SK-N-SH treated with all-trans-retinoic acid at 6 μM for 48 hours (cell line): ENCODE measurements around the gene CABP1.

ENCODE experiments used
- ESRRG ChIP-seq: fragments of 250-450 bp; sonication (Bioruptor Pico); IDR thresholded peaks from 2 replicates; pipeline ENCODE4 v1.6.1; 2021; ENCODE audit warnings: mild to moderate bottlenecking
- GLIS3 ChIP-seq: fragments of 250-450 bp; sonication (Bioruptor Pico); IDR thresholded peaks from 2 replicates; pipeline ENCODE4 v1.5.0; 2020; ENCODE audit warnings: mild to moderate bottlenecking, moderate library complexity
- PPARA ChIP-seq: fragments of 250-450 bp; sonication (Bioruptor Pico); IDR thresholded peaks from 2 replicates; pipeline ENCODE4 v1.5.0; 2020; ENCODE audit warnings: mild to moderate bottlenecking, borderline replicate concordance
- RARB ChIP-seq: fragments of 250-450 bp; sonication (Bioruptor Pico); IDR thresholded peaks from 2 replicates; pipeline ENCODE4 v1.8.0; 2021; ENCODE audit warnings: mild to moderate bottlenecking, moderate library complexity
- TCF4 ChIP-seq: fragments of 250-450 bp; sonication (Bioruptor Pico); IDR thresholded peaks from 2 replicates; pipeline ENCODE4 v1.8.0; 2021; ENCODE audit warnings: mild to moderate bottlenecking, moderate library complexity, borderline replicate concordance
- ZFP30 ChIP-seq: fragments of 450-650 bp; formaldehyde crosslinking; IDR thresholded peaks from 2 replicates; pipeline ENCODE4 v1.5.0; 2022; ENCODE audit warnings: mild to moderate bottlenecking, moderate library complexity
- ZNF8 ChIP-seq: fragments of 450-650 bp; formaldehyde crosslinking; IDR thresholded peaks from 2 replicates; pipeline ENCODE4 v1.5.0; 2020; ENCODE audit warnings: mild to moderate bottlenecking, moderate library complexity
- TF ChIP-seq, protein P1 (sequence below): fragments of 250-450 bp; sonication (Bioruptor Pico); IDR thresholded peaks from 2 replicates; pipeline ENCODE4 v1.8.0; 2020; ENCODE audit warnings: mild to moderate bottlenecking, moderate library complexity, borderline replicate concordance
- TF ChIP-seq, protein P2 (sequence below): fragments of 250-450 bp; sonication (Bioruptor Pico); IDR thresholded peaks from 2 replicates; pipeline ENCODE4 v1.8.0; 2021; ENCODE audit warnings: low read depth, mild to moderate bottlenecking, moderate library complexity, borderline replicate concordance
- TF ChIP-seq, protein P3 (sequence below): fragments of 250-450 bp; sonication (Bioruptor Pico); IDR thresholded peaks from 2 replicates; pipeline ENCODE4 v1.5.1; 2020; ENCODE audit warnings: low read depth, mild to moderate bottlenecking, moderate library complexity

DNA sequence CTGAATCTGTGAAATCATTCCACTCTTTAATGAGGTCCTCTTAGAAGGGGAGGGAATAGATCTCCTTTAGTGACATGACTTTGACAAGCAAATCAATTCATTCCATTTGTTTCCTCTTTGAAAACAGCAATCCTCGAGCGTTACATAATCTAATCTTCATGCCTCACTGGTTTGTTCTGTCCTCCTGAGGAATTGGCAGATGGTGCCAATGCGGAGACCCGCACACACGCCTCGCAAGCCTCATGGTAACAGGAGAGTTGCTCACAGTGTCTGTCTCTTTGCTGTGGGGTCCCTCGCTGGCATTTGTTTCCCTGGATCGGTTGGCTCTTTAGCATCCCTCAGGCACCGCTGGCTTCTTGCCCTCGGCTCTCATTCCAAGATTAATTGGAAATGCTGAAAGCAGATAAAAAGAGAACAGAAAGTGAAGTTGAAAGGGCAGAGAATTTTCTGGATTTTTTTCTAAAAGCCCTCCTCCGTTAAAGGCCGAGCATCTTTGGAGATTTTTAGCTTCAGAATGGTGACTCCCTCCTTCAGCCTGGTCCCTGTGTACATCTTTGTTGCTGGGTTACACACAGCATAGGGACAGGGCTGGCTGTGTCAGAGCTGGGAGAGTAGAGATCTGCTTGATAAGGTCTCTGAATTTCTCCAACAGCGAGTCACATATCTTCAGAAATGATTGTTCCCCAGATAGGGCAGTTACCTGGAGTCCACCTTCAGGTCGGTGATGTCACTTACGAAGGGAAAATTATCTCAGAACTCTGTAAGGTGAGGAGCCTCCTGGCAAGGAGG, 10.1 kb upstream of the CABP1 start:
- TF ChIP-seq RARB (CRISPR knock-in tag) = no peak
- TF ChIP-seq ZFP30 (CRISPR knock-in tag) = no peak
- no peak for TF ChIP-seq GLIS3 (CRISPR knock-in tag)
- TF ChIP-seq ZNF8 (CRISPR knock-in tag) = no peak
- TF ChIP-seq TCF4 (CRISPR knock-in tag) = no peak
- TF ChIP-seq, protein P1, sequence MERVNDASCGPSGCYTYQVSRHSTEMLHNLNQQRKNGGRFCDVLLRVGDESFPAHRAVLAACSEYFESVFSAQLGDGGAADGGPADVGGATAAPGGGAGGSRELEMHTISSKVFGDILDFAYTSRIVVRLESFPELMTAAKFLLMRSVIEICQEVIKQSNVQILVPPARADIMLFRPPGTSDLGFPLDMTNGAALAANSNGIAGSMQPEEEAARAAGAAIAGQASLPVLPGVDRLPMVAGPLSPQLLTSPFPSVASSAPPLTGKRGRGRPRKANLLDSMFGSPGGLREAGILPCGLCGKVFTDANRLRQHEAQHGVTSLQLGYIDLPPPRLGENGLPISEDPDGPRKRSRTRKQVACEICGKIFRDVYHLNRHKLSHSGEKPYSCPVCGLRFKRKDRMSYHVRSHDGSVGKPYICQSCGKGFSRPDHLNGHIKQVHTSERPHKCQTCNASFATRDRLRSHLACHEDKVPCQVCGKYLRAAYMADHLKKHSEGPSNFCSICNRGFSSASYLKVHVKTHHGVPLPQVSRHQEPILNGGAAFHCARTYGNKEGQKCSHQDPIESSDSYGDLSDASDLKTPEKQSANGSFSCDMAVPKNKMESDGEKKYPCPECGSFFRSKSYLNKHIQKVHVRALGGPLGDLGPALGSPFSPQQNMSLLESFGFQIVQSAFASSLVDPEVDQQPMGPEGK = no peak
- TF ChIP-seq, protein P2, sequence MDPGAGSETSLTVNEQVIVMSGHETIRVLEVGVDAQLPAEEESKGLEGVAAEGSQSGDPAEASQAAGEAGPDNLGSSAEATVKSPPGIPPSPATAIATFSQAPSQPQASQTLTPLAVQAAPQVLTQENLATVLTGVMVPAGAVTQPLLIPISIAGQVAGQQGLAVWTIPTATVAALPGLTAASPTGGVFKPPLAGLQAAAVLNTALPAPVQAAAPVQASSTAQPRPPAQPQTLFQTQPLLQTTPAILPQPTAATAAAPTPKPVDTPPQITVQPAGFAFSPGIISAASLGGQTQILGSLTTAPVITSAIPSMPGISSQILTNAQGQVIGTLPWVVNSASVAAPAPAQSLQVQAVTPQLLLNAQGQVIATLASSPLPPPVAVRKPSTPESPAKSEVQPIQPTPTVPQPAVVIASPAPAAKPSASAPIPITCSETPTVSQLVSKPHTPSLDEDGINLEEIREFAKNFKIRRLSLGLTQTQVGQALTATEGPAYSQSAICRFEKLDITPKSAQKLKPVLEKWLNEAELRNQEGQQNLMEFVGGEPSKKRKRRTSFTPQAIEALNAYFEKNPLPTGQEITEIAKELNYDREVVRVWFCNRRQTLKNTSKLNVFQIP (CRISPR knock-in tag) = no peak
- no peak for TF ChIP-seq PPARA (CRISPR knock-in tag)
- TF ChIP-seq, protein P3, sequence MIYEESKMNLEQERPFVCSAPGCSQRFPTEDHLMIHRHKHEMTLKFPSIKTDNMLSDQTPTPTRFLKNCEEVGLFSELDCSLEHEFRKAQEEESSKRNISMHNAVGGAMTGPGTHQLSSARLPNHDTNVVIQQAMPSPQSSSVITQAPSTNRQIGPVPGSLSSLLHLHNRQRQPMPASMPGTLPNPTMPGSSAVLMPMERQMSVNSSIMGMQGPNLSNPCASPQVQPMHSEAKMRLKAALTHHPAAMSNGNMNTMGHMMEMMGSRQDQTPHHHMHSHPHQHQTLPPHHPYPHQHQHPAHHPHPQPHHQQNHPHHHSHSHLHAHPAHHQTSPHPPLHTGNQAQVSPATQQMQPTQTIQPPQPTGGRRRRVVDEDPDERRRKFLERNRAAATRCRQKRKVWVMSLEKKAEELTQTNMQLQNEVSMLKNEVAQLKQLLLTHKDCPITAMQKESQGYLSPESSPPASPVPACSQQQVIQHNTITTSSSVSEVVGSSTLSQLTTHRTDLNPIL (CRISPR knock-in tag) = no peak
- no peak for TF ChIP-seq ESRRG (CRISPR knock-in tag)
